ENCODE measurements around the gene EEF2K.

DNA sequence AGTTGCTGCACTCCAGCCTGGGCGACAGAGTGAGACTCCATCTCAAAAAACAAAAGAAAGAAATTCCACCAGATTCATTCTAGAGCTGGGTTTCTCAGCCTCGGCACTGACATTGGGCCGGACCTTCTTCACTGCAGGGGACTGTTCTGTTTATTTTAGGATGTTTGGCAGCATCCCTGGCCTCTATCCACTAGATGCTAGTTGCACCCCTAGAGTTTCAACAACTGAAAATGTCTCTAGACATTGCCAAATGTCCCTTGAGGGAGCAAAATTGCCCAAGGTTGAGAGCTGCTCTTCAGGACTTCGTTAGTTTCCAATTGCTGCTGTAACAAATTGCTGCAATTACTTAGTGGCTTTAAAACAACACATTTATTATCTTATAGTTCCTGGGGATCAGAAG lies 7.2 kb downstream of the EEF2K start:
- TF ChIP-seq POLR2A (IDR thresholded peaks at IDR 0.05; ENCODE audit: insufficient read depth in 1 of 2, low read depth in 2 of 2, low read length in 2 of 2) (no peak), EP300 (IDR thresholded peaks at IDR 0.05; ENCODE audit: low read depth in 2 of 2, low read length in 2 of 2) (no peak), EP300 (CRISPR knock-in tag; IDR thresholded peaks at IDR 0.05; ENCODE audit: borderline replicate concordance) (no peak), CTCF (CRISPR knock-in tag; IDR thresholded peaks at IDR 0.05) (no peak), ZNF781 (CRISPR knock-in tag; IDR thresholded peaks at IDR 0.05; ENCODE audit: borderline replicate concordance, not compliant biosample characterization) (no peak), ZBTB34 (CRISPR knock-in tag; IDR thresholded peaks at IDR 0.05) (no peak), SIN3A (IDR thresholded peaks at IDR 0.05; ENCODE audit: borderline replicate concordance, low read depth, low read length) (no peak), RAD51 (IDR thresholded peaks at IDR 0.05; ENCODE audit: borderline replicate concordance) (no peak), HOXA7 (CRISPR knock-in tag; IDR thresholded peaks at IDR 0.05) (no peak), NFIB (CRISPR knock-in tag; IDR thresholded peaks at IDR 0.05; ENCODE audit: borderline replicate concordance) (no peak), FOSL1 (CRISPR knock-in tag; IDR thresholded peaks at IDR 0.05; ENCODE audit: borderline replicate concordance) (no peak), RFX3 (CRISPR knock-in tag; IDR thresholded peaks at IDR 0.05) (no peak), TCF7 (IDR thresholded peaks at IDR 0.05; ENCODE audit: low read depth) (no peak), HBP1 (CRISPR knock-in tag; IDR thresholded peaks at IDR 0.05; ENCODE audit: low read depth) (no peak)

Data from HepG2 (cell line).